ENCODE results near the gene MAP3K5. TPM values are rescaled to one million over a fixed set of nuclear protein-coding genes. Genes with fewer than 3 reads are reported as not detected.
A peak's percentile ranks its signal among the peaks of the same experiment; 100 is the strongest.

The MAP3K5 gene
- total and polyA plus RNA-seq, 9 of the 15 experiments (the other 6 are each of a cell fraction or from before 2014, with no cell fraction given): 2.2 to 13.0 (median 9.9) TPM

GRCh38 chr6:136643850-136644596 is 148.3 kb downstream of the MAP3K5 start (continued):
- TF ChIP-seq CLOCK (CRISPR knock-in tag; IDR thresholded peaks at IDR 0.05; ENCODE audit: borderline replicate concordance): no peak
- peak in 1 of 2 experiments; percentile 89 for TF ChIP-seq MAZ (CRISPR knock-in tag; conservative IDR thresholded peaks at IDR 0.05 in 1 of 2, IDR thresholded peaks at IDR 0.05 in 1 of 2)
- TF ChIP-seq, protein P1, sequence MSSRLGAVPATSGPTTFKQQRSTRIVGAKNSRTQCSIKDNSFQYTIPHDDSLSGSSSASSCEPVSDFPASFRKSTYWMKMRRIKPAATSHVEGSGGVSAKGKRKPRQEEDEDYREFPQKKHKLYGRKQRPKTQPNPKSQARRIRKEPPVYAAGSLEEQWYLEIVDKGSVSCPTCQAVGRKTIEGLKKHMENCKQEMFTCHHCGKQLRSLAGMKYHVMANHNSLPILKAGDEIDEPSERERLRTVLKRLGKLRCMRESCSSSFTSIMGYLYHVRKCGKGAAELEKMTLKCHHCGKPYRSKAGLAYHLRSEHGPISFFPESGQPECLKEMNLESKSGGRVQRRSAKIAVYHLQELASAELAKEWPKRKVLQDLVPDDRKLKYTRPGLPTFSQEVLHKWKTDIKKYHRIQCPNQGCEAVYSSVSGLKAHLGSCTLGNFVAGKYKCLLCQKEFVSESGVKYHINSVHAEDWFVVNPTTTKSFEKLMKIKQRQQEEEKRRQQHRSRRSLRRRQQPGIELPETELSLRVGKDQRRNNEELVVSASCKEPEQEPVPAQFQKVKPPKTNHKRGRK (tag; IDR thresholded peaks at IDR 0.05): no peak
- TF ChIP-seq PHF21A (IDR thresholded peaks at IDR 0.05; ENCODE audit: borderline replicate concordance, low read depth): no peak
- 0 out of 2 replicates have a peak, but pooled peaks have one; percentile 21 for TF ChIP-seq HDGF (IDR thresholded peaks at IDR 0.05)
